Astrocyte of the cerebellum (primary cell): ENCODE data around the gene EPB41L1.

Experiments
- DNase-seq: peaks from one replicate; pipeline ENCODE4 v3.0.0-alpha.2; 2011; ENCODE audit warnings: low read depth
- H3K4me3 ChIP-seq: 2 replicates; pipeline ENCODE4 v1.5.1; 2011; ENCODE audit warnings: mild to moderate bottlenecking, low read depth, low read length, moderate library complexity
- in situ Hi-C: cut with HindIII; loops from 2 replicates; pipeline ENCODE4 v1.10.0; 2017; ENCODE audit warnings: low sequenced_read_pairs
- TF ChIP-seq, protein P1 (sequence below): IDR thresholded peaks from 2 replicates; pipeline ENCODE4 v1.5.1; 2012; ENCODE audit warnings: low read length, low read depth, moderate library complexity, mild to moderate bottlenecking; ENCODE audit errors: missing control alignments

Gene EPB41L1

DNA sequence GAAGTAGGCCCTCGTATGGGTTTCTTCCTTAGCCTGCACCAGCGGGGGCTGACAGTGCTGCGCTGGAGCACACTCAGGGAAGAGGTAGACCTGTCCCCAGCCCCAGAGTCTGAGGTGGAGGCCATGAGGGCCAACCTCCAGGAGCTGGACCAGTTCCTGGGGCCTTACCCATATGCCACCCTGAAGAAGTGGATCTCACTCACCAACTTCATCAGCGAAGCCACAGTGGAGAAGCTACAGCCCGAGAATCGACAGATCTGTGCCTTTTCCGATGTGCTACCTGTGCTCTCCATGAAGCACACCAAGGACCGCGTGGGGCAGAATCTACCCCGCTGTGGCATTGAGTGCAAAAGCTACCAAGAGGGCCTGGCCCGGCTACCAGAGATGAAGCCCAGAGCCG is 85.5 kb downstream of the EPB41L1 start:
- H3K4me3 ChIP-seq = no peak overlapping the region
- TF ChIP-seq, protein P1, sequence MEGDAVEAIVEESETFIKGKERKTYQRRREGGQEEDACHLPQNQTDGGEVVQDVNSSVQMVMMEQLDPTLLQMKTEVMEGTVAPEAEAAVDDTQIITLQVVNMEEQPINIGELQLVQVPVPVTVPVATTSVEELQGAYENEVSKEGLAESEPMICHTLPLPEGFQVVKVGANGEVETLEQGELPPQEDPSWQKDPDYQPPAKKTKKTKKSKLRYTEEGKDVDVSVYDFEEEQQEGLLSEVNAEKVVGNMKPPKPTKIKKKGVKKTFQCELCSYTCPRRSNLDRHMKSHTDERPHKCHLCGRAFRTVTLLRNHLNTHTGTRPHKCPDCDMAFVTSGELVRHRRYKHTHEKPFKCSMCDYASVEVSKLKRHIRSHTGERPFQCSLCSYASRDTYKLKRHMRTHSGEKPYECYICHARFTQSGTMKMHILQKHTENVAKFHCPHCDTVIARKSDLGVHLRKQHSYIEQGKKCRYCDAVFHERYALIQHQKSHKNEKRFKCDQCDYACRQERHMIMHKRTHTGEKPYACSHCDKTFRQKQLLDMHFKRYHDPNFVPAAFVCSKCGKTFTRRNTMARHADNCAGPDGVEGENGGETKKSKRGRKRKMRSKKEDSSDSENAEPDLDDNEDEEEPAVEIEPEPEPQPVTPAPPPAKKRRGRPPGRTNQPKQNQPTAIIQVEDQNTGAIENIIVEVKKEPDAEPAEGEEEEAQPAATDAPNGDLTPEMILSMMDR = no peak
- DNase-seq = no peak
- in situ Hi-C loops = no loop called here

DNA sequence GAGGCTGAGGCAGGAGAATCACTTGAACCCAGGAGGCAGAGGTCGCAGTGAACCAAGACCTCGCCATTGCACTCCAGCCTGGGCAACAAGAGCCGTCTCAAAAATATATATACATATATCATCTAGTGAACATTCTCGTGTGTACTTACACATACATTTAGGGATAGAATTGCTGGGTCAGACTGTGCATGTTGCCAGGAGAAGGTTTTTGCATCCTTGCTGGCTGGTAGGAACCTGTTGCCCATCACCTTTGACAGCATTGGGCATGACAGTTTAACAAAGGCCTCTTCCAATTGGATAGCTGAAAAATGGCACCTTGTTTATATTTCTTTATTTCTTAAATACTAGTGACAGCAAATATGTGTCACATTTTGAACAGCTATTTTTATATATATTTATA is 87.1 kb downstream of the EPB41L1 start:
- in situ Hi-C loops = no loop called here
- H3K4me3 ChIP-seq = no peak overlapping the region
- DNase-seq = no peak
- TF ChIP-seq, protein P1 = no peak

DNA sequence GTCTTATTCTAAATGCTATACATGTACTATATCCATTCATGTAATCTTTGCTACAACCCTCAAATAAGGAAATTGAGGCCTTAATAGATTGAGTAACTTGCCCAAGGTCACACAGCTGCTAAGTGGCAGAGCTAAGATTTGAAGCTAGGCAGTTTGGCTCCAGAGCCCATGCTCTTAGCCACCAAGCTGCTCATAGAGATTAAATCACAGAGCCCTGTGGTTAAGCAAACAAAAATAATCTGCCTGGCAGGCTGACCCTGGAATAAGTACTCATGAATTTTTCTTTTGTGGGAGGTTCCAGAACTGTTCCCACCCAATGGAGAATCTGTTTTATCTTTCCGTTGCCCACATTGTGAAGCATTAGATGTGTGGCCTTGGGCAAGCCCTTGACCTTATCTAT is 89.2 kb downstream of the EPB41L1 start:
- no peak overlapping the region for H3K4me3 ChIP-seq
- TF ChIP-seq, protein P1 = no peak
- no peak for DNase-seq
- in situ Hi-C loops = no loop called here

DNA sequence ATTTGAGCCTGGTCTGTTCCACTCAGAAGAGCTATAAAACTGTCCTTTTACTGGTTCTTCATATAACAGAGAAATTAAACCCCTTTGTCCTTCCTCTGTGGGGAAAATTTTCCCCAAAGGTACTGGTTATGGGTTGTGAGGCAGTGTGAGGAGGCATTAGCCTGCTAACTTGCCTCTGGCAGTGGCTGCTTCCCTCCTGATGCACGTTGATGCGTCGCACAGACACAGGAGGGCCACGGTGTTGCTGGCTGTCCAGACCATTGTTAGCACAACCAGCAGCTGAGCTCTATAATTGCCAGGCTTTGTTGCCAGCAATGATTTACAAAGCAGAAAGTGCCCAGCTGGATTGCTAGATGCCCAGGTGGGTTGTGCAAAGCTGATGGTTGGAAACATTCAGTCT is 91.9 kb downstream of the EPB41L1 start:
- in situ Hi-C loops = no loop called here

DNA sequence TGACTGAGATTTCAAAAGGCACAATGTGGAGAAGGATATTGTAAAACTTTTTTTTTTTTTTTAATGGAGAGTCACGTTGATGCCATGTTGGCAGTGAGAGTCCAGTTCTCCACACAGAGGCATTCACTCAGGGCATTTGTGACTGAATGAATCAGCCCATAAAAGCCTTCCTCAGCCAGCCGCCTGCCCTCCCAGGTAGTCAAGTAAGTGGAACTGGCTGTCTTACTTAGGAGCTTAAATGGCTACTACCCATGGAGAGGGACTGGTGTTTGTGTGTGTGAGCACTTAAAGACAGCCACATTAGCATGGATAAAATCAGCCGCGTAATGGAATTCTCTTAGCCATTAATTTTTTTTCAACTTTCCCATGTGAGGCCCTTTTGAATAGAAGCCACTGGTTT is 94.3 kb downstream of the EPB41L1 start:
- no peak for DNase-seq
- TF ChIP-seq, protein P1 = no peak
- in situ Hi-C loops = no loop called here
- no peak overlapping the region for H3K4me3 ChIP-seq

More for the DNA sequence above, 91.9 kb downstream of the EPB41L1 start:
- TF ChIP-seq, protein P1 = no peak
- no peak overlapping the region for H3K4me3 ChIP-seq
- no peak for DNase-seq

DNA sequence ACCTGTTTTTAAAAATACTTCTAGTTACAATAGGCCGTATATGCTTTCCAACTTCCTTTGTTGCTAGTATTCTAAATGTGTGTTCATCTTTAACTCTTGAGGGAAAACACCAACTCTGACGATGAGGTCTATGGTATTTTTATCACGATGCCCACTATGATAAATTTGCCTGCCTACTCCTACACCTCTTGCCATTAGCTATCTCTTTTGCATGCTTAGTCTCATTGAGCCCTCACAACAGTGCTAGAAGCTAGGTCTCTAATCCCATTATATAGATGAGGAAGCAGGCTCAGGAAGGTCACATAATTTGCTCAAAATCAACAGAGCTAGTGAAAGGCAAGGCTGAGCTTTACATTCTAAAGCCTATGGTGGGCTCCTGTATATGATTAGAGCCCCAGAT is 94.9 kb downstream of the EPB41L1 start:
- in situ Hi-C loops = no loop called here
- TF ChIP-seq, protein P1 = no peak
- no peak for DNase-seq
- no peak overlapping the region for H3K4me3 ChIP-seq

DNA sequence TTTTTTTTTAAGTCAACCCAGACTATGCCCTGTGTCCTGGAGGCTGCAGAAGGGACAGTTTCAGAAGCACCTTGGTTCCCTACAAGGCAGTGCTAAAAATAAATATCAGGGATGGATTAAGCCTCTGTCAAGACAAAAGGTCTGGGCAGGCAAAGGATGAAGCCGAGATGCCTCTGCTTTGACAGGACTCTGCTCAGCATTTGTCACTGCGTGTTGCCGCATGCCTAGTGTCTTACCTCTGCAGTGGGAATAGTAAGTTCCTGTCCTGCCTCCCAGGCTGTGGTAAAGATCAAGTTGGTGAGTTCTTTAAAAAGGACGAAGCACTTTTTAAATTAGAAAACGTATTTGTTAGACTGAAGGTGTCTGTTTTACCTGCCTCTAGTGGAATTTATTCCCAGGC is 96.9 kb downstream of the EPB41L1 start:
- in situ Hi-C loops = no loop called here
- no peak overlapping the region for H3K4me3 ChIP-seq
- TF ChIP-seq, protein P1 = no peak
- no peak for DNase-seq
